ENCODE data around the gene GAN. TPM values are rescaled to one million over a fixed set of nuclear protein-coding genes. Genes with fewer than 3 reads are reported as not detected.

The GAN gene
- total RNA-seq, 1 experiment from 2014 or later: 6.6 TPM

- DNase-seq (ENCODE audit: low read depth): peak; percentile 89
Observed at GRCh38 chr16:81431554-81432353, 117.0 kb downstream of the GAN start.

- no peak for DNase-seq (ENCODE audit: low read depth)
Observed at GRCh38 chr16:81432937-81433557, 118.3 kb downstream of the GAN start.

- DNase-seq (ENCODE audit: low read depth): no peak
Observed at GRCh38 chr16:81435103-81435502, 120.3 kb downstream of the GAN start.

GRCh38 chr16:81435567-81435966 lies 120.8 kb downstream of the GAN start:
- DNase-seq (ENCODE audit: low read depth): no peak

GRCh38 chr16:81436386-81436785 lies 121.6 kb downstream of the GAN start:
- DNase-seq (ENCODE audit: low read depth): no peak

GRCh38 chr16:81437865-81438264 lies 123.1 kb downstream of the GAN start:
- DNase-seq (ENCODE audit: low read depth): no peak

Other genes with a start within 250 kb of the GAN start
- gene C16orf46, start 237.7 kb upstream of the GAN start, total RNA-seq (2014; rRNA removed; shearing (Covaris generic)): 1.4 TPM in 1 of 2 replicates, not detected in the other
- 22.8 and 36.4 TPM in 2 replicates for gene GCSH, start 218.6 kb upstream of the GAN start, total RNA-seq (2014; rRNA removed; shearing (Covaris generic))
- gene BCO1, start 76.3 kb upstream of the GAN start, total RNA-seq (2014; rRNA removed; shearing (Covaris generic)): 0.10 TPM in 1 of 2 replicates, not detected in the other
- gene CMIP, start 129.8 kb downstream of the GAN start, total RNA-seq (2014; rRNA removed; shearing (Covaris generic)): 7.2 and 15.8 TPM in 2 replicates